Lower leg skin (tissue), 4 donors: ENCODE measurements around the gene AFAP1L1. TPM values are rescaled to one million over a fixed set of nuclear protein-coding genes. Genes with fewer than 3 reads are reported as not detected.

Experiments used
- DNase-seq, 2 donors: peaks; one replicate each; pipeline ENCODE4 v3.0.0-alpha.2; 2019; ENCODE audit warnings: low spot score in 2 of 2
- H3K4me3 ChIP-seq: fragments of 200-600 bp; sonication (generic); 2 replicates; pipeline ENCODE4 v1.5.1; 2017; ENCODE audit warnings: mild to moderate bottlenecking, low read depth; ENCODE audit not compliant: poor library complexity, severe bottlenecking
- CTCF ChIP-seq, 3 donors: fragments of 450-650 bp; IDR thresholded peaks; one replicate each; pipeline ENCODE4 v1.5.1; 2016; ENCODE audit warnings: antibody characterized with exemption in 3 of 3, mild to moderate bottlenecking in 3 of 3, moderate library complexity in 2 of 3
- POLR2A ChIP-seq, 2 donors: fragments of 450-650 bp; IDR thresholded peaks; one replicate each; pipeline ENCODE4 v1.6.1; 2016 to 2017; ENCODE audit warnings: antibody characterized with exemption in 2 of 2, mild to moderate bottlenecking in 1 of 2, moderate library complexity in 1 of 2
- WGBS, 2 donors: methylation state at CpG; one replicate each; pipeline ENCODE4 v1.1.5; 2018; 5-methylcytosine and 5-hydroxymethylcytosine counted together
- intact Hi-C: fragments of 100-400 bp; cut with DNase I; formaldehyde crosslinking; loops from one replicate; pipeline ENCODE4 v1.15.0; 2023; ENCODE audit warnings: low total_unique reads
- total RNA-seq, 4 donors: library from RNA; depleted of rRNA; stranded (reverse); fragments of >200 nt; gene quantifications; one replicate each; pipeline ENCODE4 v1.1.0, GENCODE V29; 2016

The AFAP1L1 gene
- total RNA-seq, 4 donors from 2014 or later = 6.3 to 10.8 (median 8.0) TPM

- no peak overlapping the region for H3K4me3 ChIP-seq
- TF ChIP-seq CTCF (IDR thresholded peaks at IDR 0.05) (no peak), POLR2A (IDR thresholded peaks at IDR 0.05) (no peak)
- 63 to 80% methylated on average over 5 of the region's 5 CpGs for WGBS, 2 donors
- intact Hi-C loops = no loop called here
- DNase-seq = peak in 1 of 2 donors; percentile 82
These were observed 7.0 kb downstream of the AFAP1L1 start for GRCh38 chr5:149278451-149279210.

GRCh38 chr5:149279661-149280060 lies 8.0 kb downstream of the AFAP1L1 start:
- peak in 1 of 2 donors; percentile 78 for DNase-seq
- intact Hi-C loops = no loop called here
- H3K4me3 ChIP-seq = no peak overlapping the region
- WGBS, 2 donors = 85 to 91% methylated on average over 1 of the region's 1 CpG
- TF ChIP-seq POLR2A (IDR thresholded peaks at IDR 0.05) (no peak), CTCF (IDR thresholded peaks at IDR 0.05) (no peak)

GRCh38 chr5:149280124-149280523 lies 8.5 kb downstream of the AFAP1L1 start:
- H3K4me3 ChIP-seq = no peak overlapping the region
- WGBS, 2 donors = 48 to 58% methylated on average over 1 of the region's 1 CpG
- DNase-seq = peak in 1 of 2 donors; percentile 28
- TF ChIP-seq CTCF (IDR thresholded peaks at IDR 0.05) (no peak), POLR2A (IDR thresholded peaks at IDR 0.05) (no peak)
- intact Hi-C loops = no loop called here

- H3K4me3 ChIP-seq = no peak overlapping the region
- WGBS, 2 donors = 83 to 91% methylated on average over 4 of the region's 4 CpGs
- intact Hi-C loops = no loop called here
These were observed 9.1 kb downstream of the AFAP1L1 start for GRCh38 chr5:149280802-149281201.

GRCh38 chr5:149282027-149282965 lies 10.6 kb downstream of the AFAP1L1 start:
- WGBS, 2 donors = 85 to 87% methylated on average over 12 of the region's 12 CpGs
- peak in 1 of 2 donors; percentile 61 for DNase-seq
- TF ChIP-seq POLR2A (IDR thresholded peaks at IDR 0.05) = no peak
- no peak for TF ChIP-seq CTCF (IDR thresholded peaks at IDR 0.05)
- no peak overlapping the region for H3K4me3 ChIP-seq
- intact Hi-C loops = no loop called here

More at GRCh38 chr5:149280802-149281201, 9.1 kb downstream of the AFAP1L1 start:
- no peak for TF ChIP-seq CTCF (IDR thresholded peaks at IDR 0.05)
- no peak for TF ChIP-seq POLR2A (IDR thresholded peaks at IDR 0.05)
- peak in 1 of 2 donors; percentile 70 for DNase-seq
